Upper lobe of left lung (tissue), 6 donors: ENCODE data around the gene CLPTM1L. TPM values are rescaled to one million over a fixed set of nuclear protein-coding genes. Genes with fewer than 3 reads are reported as not detected.
A peak's percentile ranks its signal among the peaks of the same experiment; 100 is the strongest.
"Not testable (repeated sequence)": the region's sequence is repeated elsewhere in the genome, so short reads cannot be mapped to it uniquely, and the experiment has no call there.

Experiments used
- ATAC-seq, 2 donors: fragments of 200-7000 bp; cut with Tn5 transposase; one replicate each; pipeline ENCODE4 v1.9.1; 2022; ENCODE audit warnings: mild to moderate bottlenecking in 2 of 2, moderate library complexity in 2 of 2; ENCODE audit not compliant: low FRiP score in 2 of 2
- DNase-seq, 2 donors: peaks; one replicate each; pipeline ENCODE4 v3.0.0-alpha.2; 2019 to 2020
- H3K27ac ChIP-seq, 4 donors: fragments of 200-600 bp; sonication (generic); one replicate each; pipeline ENCODE4 v1.5.1; 2016 to 2019
- H3K27me3 ChIP-seq, 4 donors: fragments of 200-600 bp; sonication (generic); one replicate each; pipeline ENCODE4 v1.5.1; 2017 to 2019
- H3K36me3 ChIP-seq, 4 donors: fragments of 200-600 bp; sonication (generic); one replicate each; pipeline ENCODE4 v1.5.1; 2016 to 2019
- H3K4me1 ChIP-seq, 4 donors: fragments of 200-600 bp; sonication (generic); one replicate each; pipeline ENCODE4 v1.5.1; 2018 to 2019
- H3K4me3 ChIP-seq, 4 donors: fragments of 200-600 bp; sonication (generic); one replicate each; pipeline ENCODE4 v1.5.1; 2017 to 2019; ENCODE audit warnings: mild to moderate bottlenecking in 2 of 4, moderate library complexity in 1 of 4
- H3K9me3 ChIP-seq, 4 donors: fragments of 200-600 bp; sonication (generic); one replicate each; pipeline ENCODE4 v1.5.1; 2018 to 2019
- CTCF ChIP-seq, 6 experiments: fragments of 450-650 bp in 4 of 6; fragments of 200-600 bp in 2 of 6; sonication (generic) in 2 of 6; IDR thresholded peaks; one replicate each; pipeline ENCODE4 v1.5.1; 2016 to 2019; ENCODE audit warnings: antibody characterized with exemption in 6 of 6
- EP300 ChIP-seq, 4 donors: sonication (generic); formaldehyde crosslinking; IDR thresholded peaks; one replicate each; pipeline ENCODE4 v1.5.1; 2017; ENCODE audit warnings: antibody characterized with exemption in 4 of 4, control low read depth in 2 of 4
- POLR2A ChIP-seq, 4 donors: fragments of 450-650 bp; IDR thresholded peaks; one replicate each; pipeline ENCODE4 v1.5.1; 2016 to 2017; ENCODE audit warnings: antibody characterized with exemption in 4 of 4, mild to moderate bottlenecking in 2 of 4
- POLR2AphosphoS5 ChIP-seq, 2 donors: sonication (generic); formaldehyde crosslinking; IDR thresholded peaks; one replicate each; pipeline ENCODE4 v1.5.1; 2017; ENCODE audit warnings: antibody characterized with exemption in 2 of 2
- WGBS, 2 donors: methylation state at CpG; one replicate each; pipeline ENCODE4 v1.1.5; 2017 to 2018; 5-methylcytosine and 5-hydroxymethylcytosine counted together
- total RNA-seq, 6 donors: library from RNA; depleted of rRNA in 4 of 6; stranded (reverse); fragments of >200 nt in 4 of 6; gene quantifications; one replicate each; pipeline versions ENCODE4 v1.1.0 to v1.2.1, GENCODE V29; 2016 to 2021
- donor health status: DM: no; HTN: no; CAD: no; lungs with moderate emphysema.
- donor health status: DM: no; HTN: yes; CAD: no; lungs with severe emphysema.

The CLPTM1L gene
- total RNA-seq, 6 donors from 2014 or later = 135 to 311 (median 204) TPM

- H3K4me3 ChIP-seq = no peak overlapping the region
- peaks cover 10 to 16% (median 11%) of the 10 kb centered on the region in 4 donors for H3K4me1 ChIP-seq
- no peak overlapping the region for H3K27ac ChIP-seq
- 76 to 83% methylated on average over 5 to 6 of the region's 6 CpGs for WGBS, 2 donors
- TF ChIP-seq CTCF (IDR thresholded peaks at IDR 0.05) = no peak
- TF ChIP-seq POLR2AphosphoS5 (IDR thresholded peaks at IDR 0.05) = no peak
- no peak for TF ChIP-seq POLR2A (IDR thresholded peaks at IDR 0.05)
- no peak for TF ChIP-seq EP300 (IDR thresholded peaks at IDR 0.05)
- DNase-seq (no peak), ATAC-seq (no peak)
- H3K36me3 ChIP-seq = no peaks in the 10 kb centered on the region
- H3K9me3 ChIP-seq = no peaks in the 10 kb centered on the region
- peaks cover 0 to 29% (median 9%) of the 10 kb centered on the region in 4 donors for H3K27me3 ChIP-seq
These were observed 52.8 kb downstream of the CLPTM1L start for GRCh38 chr5:1292139-1292538.

GRCh38 chr5:1291611-1292080 lies 53.3 kb downstream of the CLPTM1L start:
- Histone ChIP-seq H3K27ac (no peak overlapping the region), H3K27me3 (peaks cover 0 to 29% (median 9%) of the 10 kb centered on the region in 4 donors), H3K4me1 (peaks cover 10 to 16% (median 11%) of the 10 kb centered on the region in 4 donors), H3K9me3 (no peaks in the 10 kb centered on the region), H3K36me3 (no peaks in the 10 kb centered on the region), H3K4me3 (no peak overlapping the region)
- DNase-seq (no peak), ATAC-seq (no peak)
- TF ChIP-seq EP300 (IDR thresholded peaks at IDR 0.05) (no peak), CTCF (IDR thresholded peaks at IDR 0.05) (no peak), POLR2AphosphoS5 (IDR thresholded peaks at IDR 0.05) (no peak), POLR2A (IDR thresholded peaks at IDR 0.05) (no peak)
- WGBS, 2 donors = 83 to 86% methylated on average over 24 of the region's 24 CpGs

- ATAC-seq, DNase-seq, H3K9me3 ChIP-seq, H3K27ac ChIP-seq, H3K36me3 ChIP-seq, H3K4me3 ChIP-seq: not testable (repeated sequence)
- Histone ChIP-seq H3K27me3 (peaks cover 0 to 29% (median 9%) of the 10 kb centered on the region in 4 donors), H3K4me1 (peaks cover 10 to 16% (median 11%) of the 10 kb centered on the region in 4 donors)
- 76 to 87% methylated on average over 3 to 14 of the region's 24 CpGs for WGBS, 2 donors
These were observed 53.9 kb downstream of the CLPTM1L start for GRCh38 chr5:1290956-1291355.

GRCh38 chr5:1289559-1289958 lies 55.3 kb downstream of the CLPTM1L start:
- 96% methylated on average over 16 to 19 of the region's 32 CpGs for WGBS, 2 donors
- not testable (repeated sequence) for H3K4me3 ChIP-seq, H3K9me3 ChIP-seq, H3K4me1 ChIP-seq, H3K36me3 ChIP-seq, H3K27ac ChIP-seq, ATAC-seq
- H3K27me3 ChIP-seq = peaks cover 0 to 18% (median 4%) of the 10 kb centered on the region in 4 donors
- DNase-seq = peak in 1 of 2 donors; percentile 65

GRCh38 chr5:1288439-1289335 lies 56.2 kb downstream of the CLPTM1L start:
- H3K9me3 ChIP-seq = no peaks in the 10 kb centered on the region
- H3K36me3 ChIP-seq = no peaks in the 10 kb centered on the region
- DNase-seq (peak in 1 of 2 donors; percentile 63), ATAC-seq (no peak)
- TF ChIP-seq POLR2A (IDR thresholded peaks at IDR 0.05) = no peak
- no peak for TF ChIP-seq CTCF (IDR thresholded peaks at IDR 0.05)
- no peak for TF ChIP-seq EP300 (IDR thresholded peaks at IDR 0.05)
- TF ChIP-seq POLR2AphosphoS5 (IDR thresholded peaks at IDR 0.05) = no peak
- no peaks in the 10 kb centered on the region for H3K4me1 ChIP-seq
- no peak overlapping the region for H3K27ac ChIP-seq
- WGBS, 2 donors = 92 to 93% methylated on average over 14 to 27 of the region's 37 CpGs
- H3K4me3 ChIP-seq = no peak overlapping the region
- peaks cover 0 to 9% (median 0%) of the 10 kb centered on the region in 4 donors for H3K27me3 ChIP-seq
